GM06990 (cell line): ENCODE data around the gene EYS.

Source experiments
- DNase-seq: peaks from one replicate; pipeline ENCODE4 v3.0.0-alpha.2; 2011; ENCODE audit not compliant: insufficient read length; ENCODE audit errors: extremely low read depth
- H3K27me3 ChIP-seq: replicated peaks from 2 replicates; pipeline ENCODE4 v1.6.0; 2011; ENCODE audit warnings: low read length; ENCODE audit not compliant: control insufficient read depth, insufficient read depth
- H3K36me3 ChIP-seq: 2 replicates; pipeline ENCODE4 v1.5.1; 2011; ENCODE audit warnings: low read length; ENCODE audit not compliant: control insufficient read depth, insufficient read depth
- H3K4me3 ChIP-seq: replicated peaks from 2 replicates; pipeline ENCODE4 v1.5.1; 2011; ENCODE audit warnings: low read depth, mild to moderate bottlenecking, control low read depth, low read length
- TF ChIP-seq, protein P1 (sequence below): IDR thresholded peaks from 2 replicates; pipeline ENCODE4 v1.5.1; 2011; ENCODE audit warnings: low read length, control low read depth, mild to moderate bottlenecking, inconsistent platforms; ENCODE audit not compliant: insufficient read depth, poor library complexity, severe bottlenecking

The EYS gene

GRCh38 chr6:64155063-64155462, 1552.0 kb downstream of the EYS start:
- H3K27me3 ChIP-seq, result no peaks in the 10 kb centered on the region
- no peak overlapping the region for H3K4me3 ChIP-seq
- no peaks in the 10 kb centered on the region for H3K36me3 ChIP-seq
- DNase-seq, result no peak
- TF ChIP-seq, protein P1, sequence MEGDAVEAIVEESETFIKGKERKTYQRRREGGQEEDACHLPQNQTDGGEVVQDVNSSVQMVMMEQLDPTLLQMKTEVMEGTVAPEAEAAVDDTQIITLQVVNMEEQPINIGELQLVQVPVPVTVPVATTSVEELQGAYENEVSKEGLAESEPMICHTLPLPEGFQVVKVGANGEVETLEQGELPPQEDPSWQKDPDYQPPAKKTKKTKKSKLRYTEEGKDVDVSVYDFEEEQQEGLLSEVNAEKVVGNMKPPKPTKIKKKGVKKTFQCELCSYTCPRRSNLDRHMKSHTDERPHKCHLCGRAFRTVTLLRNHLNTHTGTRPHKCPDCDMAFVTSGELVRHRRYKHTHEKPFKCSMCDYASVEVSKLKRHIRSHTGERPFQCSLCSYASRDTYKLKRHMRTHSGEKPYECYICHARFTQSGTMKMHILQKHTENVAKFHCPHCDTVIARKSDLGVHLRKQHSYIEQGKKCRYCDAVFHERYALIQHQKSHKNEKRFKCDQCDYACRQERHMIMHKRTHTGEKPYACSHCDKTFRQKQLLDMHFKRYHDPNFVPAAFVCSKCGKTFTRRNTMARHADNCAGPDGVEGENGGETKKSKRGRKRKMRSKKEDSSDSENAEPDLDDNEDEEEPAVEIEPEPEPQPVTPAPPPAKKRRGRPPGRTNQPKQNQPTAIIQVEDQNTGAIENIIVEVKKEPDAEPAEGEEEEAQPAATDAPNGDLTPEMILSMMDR, result no peak

GRCh38 chr6:64146876-64147275, 1560.2 kb downstream of the EYS start:
- no peak for DNase-seq
- TF ChIP-seq, protein P1, result no peak

DNA sequence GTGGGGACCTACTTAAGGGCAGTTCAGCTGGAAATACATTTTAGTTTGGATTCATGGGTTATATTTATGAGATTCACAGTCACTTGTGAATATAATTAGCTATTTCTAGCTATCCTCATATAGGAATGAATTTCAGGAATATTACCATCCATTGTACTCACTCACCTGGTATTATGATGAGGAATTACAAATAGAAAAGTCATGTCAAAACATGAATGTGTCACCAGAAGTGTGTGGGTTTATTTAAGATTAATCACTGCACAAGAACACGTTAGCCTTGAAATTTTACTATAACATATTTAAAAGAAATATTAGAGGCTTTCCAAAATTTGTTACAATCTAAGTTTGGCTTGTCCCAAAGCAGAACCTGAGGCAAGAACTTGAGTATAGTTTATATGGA, 1560.9 kb downstream of the EYS start:
- no peak for DNase-seq
- no peak overlapping the region for H3K4me3 ChIP-seq
- no peaks in the 10 kb centered on the region for H3K36me3 ChIP-seq
- no peaks in the 10 kb centered on the region for H3K27me3 ChIP-seq
- TF ChIP-seq, protein P1, result no peak

More at GRCh38 chr6:64146876-64147275, 1560.2 kb downstream of the EYS start:
- no peaks in the 10 kb centered on the region for H3K36me3 ChIP-seq
- H3K4me3 ChIP-seq, result no peak overlapping the region
- H3K27me3 ChIP-seq, result no peaks in the 10 kb centered on the region

- TF ChIP-seq, protein P1, result no peak
- Histone ChIP-seq H3K27me3 (no peaks in the 10 kb centered on the region), H3K36me3 (no peaks in the 10 kb centered on the region), H3K4me3 (no peak overlapping the region)
- no peak for DNase-seq
Measured at GRCh38 chr6:64145658-64146057, 1561.4 kb downstream of the EYS start.

DNA sequence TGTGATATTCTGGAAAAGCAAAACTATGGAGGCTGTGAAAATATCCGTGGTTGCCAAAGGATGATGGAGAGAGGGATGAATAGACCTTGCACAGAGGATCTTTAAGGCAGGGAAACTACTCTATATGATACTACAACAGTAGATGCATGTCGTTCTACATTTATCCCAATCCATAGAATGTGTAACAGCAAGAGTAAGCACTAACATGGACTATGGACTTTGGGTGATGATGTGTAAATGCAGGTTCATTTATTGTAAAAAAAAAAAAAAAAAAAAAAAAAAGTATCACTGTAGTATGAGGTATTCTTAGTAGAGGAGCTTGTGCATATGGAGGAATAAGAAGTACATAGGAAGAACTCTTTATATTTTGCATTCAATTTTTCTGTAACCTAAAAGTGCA, 1563.9 kb downstream of the EYS start:
- no peak for DNase-seq
- H3K4me3 ChIP-seq, result no peak overlapping the region
- TF ChIP-seq, protein P1, result no peak
- H3K27me3 ChIP-seq, result no peaks in the 10 kb centered on the region
- H3K36me3 ChIP-seq, result no peaks in the 10 kb centered on the region

- TF ChIP-seq, protein P1, result no peak
- DNase-seq, result no peak
- Histone ChIP-seq H3K27me3 (no peaks in the 10 kb centered on the region), H3K36me3 (no peaks in the 10 kb centered on the region), H3K4me3 (no peak overlapping the region)
Measured at GRCh38 chr6:64141680-64142079, 1565.3 kb downstream of the EYS start.
